Measurements from ENCODE around the gene LRRC8B.
"Not testable (repeated sequence)": the region's sequence is repeated elsewhere in the genome, so short reads cannot be mapped to it uniquely, and the experiment has no call there.

Gene LRRC8B

DNA sequence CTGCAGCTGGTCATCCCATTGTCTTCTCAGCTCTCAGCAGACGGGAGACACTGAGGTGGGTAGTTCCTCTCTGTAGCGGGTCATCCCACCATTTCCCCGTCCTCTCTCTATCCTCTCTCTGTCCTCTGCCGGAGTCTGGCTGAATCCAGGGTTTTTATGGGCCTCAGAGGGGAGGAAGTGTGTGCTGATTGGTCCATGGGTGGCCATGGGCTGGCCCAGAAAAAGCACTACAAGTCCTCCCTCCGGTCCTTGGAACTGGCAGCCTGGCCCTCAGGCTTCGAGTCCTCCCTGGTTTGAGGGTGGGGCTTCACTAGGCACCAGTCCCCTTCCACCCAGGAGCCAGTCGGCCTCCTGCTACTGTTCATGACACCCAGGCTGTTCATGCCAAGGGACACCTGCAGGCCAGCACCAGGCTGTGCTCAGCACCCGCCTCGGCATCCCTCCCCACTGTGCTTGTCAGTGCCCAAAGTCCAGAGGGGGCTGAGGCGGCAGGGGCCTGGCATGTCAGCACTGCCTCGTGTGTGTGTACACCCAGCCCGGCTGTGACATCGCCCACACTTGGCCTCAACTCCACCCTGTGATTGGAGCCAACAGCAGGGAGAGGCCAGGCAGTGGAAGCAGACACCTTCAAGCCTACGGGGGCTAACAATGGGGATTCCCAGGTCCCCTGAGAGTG is 85.3 kb downstream of the LRRC8B start:
- no peak for DNase-seq

DNA sequence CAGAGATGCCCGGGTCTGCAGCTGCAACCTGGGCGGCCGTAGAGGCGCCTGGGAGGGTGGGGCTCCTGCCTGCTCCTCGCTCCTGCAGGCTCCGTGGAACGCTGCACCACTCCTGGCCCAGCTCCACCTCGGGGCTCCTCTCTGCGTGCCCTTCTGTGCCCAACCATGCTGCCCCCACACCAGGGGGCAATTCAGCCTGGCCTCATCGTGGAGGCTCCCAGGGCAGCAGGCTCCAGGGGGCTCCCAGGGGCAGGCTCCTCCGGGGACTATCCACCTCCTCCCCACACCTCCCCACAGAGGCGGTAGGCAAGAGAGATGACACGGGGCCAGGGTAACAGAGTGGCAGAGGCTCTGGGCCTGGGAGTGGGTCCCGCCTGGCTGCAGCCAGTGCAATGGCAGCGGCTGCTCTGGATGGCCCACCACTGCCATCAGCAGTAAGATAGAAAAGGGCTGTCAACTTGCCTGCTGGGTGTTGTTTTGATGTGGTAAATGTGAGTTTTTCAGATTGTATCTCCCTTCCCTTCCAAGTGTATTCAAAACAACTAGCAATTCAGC is 85.9 kb downstream of the LRRC8B start:
- no peak for DNase-seq

DNA sequence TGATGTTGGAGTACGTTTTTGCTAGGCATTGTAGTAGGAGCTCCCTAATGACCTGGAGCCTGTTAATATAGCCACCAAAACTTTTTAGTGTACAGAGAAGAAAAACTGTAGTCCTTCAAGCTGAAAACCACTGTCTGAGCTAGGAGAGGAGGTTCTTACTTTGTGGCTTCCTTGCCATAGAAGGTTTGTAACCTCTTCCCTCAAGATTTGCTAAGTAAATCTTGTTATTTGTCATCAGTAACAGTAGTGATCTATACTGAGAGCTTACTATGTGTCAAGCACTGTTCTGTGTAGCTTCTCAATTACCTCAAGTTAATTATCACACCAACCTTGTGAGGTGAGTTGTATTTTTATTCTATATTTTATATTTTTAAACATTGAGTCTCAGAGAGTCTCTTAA is 87.1 kb downstream of the LRRC8B start:
- DNase-seq, result no peak

DNA sequence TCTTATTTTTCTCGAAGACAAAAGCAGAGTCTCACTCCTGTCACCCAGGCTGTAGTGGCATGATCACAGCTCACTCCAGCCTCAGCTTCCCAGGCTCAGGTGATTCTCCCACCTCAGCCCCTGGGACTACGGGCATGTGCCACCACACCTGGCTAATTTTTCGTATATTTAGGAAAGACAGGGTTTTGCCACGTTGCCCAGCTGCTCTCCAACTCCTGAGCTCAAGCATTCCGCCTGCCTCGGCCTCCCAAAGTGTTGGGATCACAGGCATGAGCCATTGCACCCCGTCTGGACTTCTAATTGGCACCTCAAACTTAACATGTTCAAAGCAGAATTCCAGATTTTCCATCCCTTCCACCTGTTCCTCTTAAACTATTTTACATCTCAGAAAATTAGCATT is 89.3 kb downstream of the LRRC8B start:
- DNase-seq, result no peak

DNA sequence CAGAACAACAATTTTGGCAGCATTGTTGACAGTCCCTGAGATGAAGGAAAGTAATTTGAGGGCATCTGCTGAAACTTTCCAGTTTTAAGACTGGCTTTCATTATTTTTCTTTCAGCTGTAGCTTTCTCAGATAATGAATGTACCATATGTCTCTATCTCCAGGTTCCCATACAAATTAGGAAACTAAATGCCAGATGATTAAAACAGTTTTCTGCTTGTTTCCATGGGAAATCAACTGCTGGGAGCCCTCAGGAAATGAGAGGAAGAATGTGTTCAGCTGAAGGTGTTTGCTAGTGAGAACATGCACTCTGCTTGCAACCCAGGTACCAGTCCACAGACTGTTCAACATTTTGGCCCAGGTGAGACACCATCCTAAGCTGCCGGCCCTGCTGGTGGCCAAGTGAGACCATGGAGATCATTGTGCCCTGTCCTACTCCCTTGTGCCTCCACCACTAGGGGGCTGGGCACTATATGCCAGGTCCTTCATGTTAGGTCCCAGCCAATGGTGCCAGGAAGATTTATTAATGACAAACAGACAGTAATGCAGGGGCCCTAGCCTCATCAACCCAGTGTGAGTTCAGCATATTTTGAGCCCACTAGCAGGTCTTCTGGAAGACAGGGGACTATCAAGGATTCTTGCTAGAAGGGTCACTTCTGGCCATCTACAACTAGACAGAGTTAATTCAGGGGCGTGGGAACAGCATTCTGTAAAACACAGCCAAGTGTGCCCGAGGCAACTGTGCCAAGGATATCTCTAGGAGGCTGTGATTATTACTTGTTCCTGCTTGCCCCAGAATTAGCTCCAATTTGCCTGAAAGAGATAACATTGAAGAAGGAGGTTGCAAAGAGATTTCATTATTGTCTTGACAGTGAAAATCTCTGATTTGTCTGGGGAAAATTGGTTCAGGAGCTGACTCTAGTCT is 91.3 kb downstream of the LRRC8B start:
- DNase-seq, result peak; percentile 11

DNA sequence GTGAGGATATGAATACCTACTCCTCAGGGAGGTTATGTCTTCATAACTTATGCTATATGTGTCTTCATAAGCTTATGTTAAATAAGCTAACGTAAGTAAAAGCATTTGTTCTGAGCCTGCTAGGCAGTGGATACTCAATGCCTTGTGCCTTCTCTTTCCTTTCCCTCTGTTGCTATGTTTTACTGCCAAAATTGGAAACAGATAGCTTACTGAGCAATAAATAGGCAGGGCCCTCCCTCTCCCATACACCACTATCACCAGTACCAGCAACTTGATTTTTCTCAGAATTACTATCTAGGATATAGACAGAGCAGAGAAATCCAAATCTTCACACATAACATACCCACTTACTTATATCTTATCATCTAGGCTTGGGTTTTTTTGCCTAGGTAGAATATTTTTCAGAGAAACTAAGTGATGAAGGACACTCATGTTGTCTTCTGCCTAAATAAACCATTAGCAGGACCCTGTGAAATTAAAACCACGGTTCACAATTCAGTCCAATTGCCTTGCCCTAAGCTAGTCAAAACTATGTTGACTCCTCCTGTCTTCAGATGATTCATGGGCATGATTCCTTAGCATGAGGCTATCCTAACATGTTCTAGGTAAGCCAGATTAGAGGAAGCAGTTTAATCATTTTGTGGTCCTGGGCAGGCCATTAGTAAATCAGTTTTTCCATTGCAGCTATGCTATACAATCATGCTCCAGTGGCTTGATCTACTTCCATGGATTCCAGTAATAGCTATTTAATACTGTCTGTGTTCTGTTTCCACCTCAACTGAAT is 92.4 kb downstream of the LRRC8B start:
- DNase-seq, result no peak

DNA sequence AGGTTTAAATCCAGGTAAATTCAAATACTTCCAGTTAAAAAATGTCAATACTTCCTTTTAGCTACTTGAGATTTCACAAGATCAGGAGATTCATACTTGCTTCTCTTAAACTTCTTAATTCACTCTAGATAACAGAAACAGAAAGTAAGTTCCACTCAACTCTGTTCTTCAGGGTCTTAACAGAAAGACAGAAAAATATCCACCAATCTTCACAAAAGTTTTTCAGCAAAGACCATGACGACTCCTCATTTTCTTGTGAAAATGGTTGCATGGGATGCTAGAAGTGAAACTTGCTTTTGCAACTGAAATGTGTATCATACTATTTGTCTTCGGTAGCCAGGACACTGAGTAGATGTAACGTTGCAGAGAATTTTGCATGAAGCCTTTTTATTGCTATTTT is 96.0 kb downstream of the LRRC8B start:
- DNase-seq, result no peak

DNA sequence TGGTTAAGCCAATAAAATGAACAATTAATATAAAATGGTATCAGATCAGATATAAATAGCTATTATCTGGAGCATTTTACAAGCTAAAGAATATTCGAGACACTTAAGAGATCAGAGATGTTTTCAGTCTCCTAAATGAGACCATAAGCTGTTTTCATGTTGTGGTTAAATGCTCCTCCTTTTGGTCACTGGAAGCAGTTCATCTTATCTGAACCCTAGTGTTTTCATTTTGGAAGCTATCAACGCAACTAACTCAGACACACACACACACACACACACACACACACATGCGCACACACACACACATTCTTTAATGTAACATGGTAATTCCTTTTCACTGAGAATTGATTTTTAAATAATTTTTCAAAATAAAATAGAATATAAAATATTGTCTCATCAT is 98.3 kb downstream of the LRRC8B start:
- no peak for DNase-seq

DNA sequence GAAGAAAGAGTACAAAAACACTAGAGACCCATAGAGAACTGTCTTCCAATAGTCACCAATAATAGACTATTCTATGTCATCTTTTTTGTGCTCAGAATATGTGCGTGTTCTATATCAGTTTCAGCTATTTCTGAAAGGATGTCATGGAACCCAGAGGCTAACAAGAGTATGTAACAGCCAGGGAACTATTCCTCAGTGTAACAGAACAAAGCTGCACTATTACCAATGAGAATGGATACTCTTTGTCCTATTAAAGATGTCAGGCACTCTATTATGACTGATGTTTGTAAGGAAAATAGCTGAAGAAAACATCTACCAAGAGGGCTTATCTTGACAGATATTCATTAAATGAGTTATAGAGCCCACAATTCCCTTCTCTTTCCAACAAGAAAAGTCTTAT is 99.7 kb downstream of the LRRC8B start:
- DNase-seq, result no peak

DNA sequence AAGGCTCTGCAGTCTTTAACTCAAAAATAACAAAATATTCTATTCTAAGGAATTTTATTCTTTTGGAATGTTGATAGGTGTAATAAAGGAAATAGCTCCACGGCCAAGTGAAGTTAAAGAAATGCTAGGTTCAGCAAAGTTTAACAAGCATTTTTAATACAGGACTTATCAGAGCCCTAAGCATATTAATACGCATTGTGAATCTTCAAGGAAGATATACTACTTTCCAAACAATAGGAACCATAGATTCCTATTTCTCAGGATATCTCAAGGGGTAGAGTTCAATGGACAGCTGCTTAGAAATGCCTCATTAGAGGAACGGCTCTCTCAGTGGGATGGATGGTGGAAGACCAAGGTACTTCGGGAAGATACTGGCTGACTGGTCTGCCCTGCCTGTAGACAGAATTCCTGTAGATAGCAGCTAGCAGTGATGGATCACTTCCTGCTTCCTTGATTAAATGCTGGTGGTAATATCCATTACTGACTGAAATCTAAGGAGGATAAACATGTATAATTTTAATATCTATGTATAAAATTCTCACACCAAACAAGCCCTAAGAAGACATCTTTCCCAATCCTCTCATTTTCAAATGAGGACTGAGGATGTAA is 100.2 kb downstream of the LRRC8B start:
- no peak for DNase-seq

DNA sequence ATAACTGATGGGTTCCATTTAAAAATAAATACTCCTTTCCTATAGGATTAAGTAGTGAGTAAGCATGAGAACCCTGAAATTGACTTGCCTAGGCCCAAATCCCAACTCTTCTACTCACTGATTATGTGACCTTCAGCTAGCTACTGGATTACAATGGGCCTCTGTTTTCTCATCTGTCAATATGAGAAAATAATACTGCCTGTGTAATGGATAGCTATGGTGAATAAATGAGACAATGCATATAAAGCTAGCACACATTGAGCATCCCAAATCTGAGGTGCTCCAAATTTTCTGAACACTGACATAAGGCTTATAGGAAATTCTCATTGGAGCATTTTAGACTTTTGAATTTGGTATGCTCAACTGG is 103.0 kb downstream of the LRRC8B start:
- no peak for DNase-seq

DNA sequence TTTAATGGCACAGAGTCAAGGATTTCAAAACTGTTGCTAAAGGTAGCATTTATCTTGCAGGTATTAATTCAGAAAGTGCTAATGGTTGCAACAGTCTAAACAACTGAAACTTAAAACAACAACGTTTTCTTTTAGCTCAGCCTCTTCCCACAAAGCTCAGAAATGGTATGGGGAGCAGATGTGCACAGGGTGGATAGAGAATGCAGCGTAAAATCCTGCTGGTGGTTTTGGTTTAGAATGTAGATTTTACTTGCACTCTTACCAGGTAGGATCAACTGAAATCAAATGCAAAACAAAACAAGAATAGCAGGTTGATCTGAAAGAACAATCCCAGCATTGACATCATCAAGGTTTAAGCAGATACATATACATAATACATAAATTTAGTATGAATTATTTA is 104.5 kb downstream of the LRRC8B start:
- DNase-seq, result no peak

DNA sequence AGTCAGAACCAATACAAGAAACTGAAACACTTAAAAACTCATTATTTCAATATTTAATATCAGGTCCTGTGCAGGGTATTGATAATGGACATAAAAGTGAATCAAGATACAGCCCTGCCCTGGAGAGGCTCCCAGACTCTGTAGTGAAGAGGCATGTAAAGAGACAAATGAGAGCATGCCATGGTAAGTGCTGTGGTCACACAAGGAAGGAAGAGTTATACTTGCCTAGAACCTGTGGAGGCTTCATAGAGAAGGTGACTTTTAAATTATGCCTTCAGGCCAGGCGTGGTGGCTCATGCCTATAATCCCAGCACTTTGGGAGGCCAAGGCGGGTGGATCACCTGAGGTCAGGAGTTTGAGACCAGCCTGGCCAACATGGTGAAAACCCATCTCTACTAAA is 105.0 kb downstream of the LRRC8B start:
- DNase-seq, result not testable (repeated sequence)

DNA sequence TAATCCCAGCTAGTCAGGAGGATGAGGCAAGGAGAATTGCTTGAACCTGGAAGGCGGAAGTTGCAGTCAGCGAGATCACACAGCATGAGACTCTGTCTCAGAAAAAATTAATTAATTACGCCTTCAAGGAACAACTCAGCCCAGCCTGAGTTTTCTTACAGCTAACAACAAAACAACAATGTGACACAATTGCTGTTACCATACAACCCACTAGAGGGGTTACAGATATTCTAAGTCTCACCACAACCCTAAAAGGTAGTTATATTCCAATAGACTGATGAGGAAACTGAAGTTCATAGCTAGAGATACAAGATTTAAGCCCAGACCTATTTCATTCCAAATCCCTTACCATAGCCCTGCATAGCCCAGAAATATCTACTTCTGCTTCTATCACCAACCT is 105.4 kb downstream of the LRRC8B start:
- no peak for DNase-seq

DNA sequence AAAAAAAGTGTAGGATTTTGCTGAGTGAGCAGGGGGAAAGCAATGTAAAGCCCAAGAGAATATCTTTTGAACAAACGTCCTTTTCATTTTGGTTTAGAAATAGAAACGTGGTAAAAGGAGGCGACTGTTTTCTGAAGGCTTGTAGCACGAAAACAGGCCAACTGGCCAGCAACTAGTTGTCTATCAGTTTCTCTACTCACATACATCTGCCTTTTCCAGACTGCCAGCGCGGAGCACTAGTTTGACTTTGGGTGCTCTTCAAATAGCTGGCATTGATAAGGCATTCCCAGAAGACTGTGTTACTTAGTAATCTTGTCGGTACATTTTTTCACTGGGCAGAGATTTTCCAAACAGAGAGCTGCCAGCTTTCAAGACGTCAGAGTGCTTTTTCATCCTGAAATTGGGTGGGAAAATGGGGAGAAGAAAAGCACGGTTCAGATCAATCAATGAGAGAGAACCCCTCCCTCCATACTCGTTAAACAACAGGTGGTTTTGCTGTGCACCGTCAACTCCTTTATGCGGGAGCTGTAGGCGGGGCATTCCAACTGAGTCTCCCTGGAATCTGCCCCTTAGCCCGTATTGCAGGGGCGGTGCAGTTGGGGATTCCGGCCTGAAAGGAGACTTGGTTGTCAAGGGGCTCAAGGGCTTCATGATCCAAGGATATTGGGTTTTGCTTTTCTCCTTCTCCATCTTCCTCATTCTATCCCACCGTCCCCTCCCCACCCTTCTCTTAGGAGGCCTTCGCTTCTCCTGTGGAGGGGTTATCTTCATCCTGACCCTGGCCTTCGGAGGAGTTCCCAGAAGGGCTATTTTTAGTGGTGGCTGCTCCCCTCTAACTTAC is 107.4 kb downstream of the LRRC8B start:
- DNase-seq, result peak; percentile 23

DNA sequence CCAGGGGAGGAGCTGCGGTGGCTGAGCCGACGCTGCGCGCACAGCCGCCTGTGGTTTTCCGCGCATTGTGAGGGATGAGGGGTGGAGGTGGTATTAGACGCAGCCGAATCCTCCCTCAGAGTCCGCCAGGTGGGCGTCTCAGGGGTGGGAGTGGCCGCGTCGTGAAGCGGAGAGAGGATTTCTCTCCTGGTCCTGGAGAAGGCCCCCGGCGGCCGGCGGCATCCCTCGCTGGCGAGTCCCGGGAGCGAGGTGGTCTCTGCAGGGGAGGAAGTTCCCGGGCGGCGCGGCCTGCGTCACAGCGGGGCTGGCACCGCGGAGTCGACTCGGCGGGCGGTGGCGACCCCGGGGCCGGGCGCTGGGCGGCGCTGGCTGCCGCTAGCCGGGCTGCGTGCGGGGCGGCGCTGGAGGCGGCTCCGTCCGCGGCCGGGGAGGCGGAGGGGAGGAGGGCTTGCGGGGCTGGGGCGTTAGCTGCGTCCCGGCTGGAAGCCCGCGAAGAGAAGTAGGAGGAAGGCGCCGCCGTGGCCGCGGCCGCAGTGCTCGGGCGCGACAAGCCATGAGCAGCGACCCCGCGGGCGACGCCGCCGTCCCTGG is 108.1 kb downstream of the LRRC8B start, which contains the start of gene LRRC8C:
Gene LRRC8C (plus strand): TSS at position 464 of the 591 bp plus-strand sequence. CDS start 53,354 bp downstream, outside the sequence.
- DNase-seq, result peak; percentile 39

DNA sequence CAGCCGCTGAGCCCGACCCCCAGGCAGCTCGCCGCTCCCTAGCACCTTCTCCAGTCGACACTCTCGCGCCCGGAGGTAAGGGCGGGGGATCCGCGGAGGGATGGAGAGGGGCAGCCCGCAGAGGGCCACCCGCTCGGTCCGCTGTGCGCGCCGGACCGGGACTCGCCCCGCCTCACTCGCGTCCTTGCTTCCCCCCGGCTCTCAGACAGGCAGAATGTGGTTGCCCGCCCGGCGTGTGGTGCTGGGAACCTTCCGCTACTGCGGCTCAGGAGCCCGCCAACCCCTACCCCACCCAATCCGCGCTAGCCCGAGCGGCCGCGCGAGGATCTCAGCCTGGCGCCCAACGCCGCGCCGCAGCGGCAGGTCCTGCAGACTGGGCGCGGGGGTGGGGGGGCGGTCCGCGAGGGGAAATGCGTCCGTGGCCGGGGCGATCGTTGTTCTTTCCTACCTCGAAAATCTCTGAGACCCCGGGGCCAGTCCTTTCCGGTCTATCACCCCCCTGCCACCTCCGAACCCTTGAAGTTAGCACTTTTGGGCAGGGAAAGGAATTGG is 108.7 kb downstream of the LRRC8B start:
- no peak for DNase-seq

DNA sequence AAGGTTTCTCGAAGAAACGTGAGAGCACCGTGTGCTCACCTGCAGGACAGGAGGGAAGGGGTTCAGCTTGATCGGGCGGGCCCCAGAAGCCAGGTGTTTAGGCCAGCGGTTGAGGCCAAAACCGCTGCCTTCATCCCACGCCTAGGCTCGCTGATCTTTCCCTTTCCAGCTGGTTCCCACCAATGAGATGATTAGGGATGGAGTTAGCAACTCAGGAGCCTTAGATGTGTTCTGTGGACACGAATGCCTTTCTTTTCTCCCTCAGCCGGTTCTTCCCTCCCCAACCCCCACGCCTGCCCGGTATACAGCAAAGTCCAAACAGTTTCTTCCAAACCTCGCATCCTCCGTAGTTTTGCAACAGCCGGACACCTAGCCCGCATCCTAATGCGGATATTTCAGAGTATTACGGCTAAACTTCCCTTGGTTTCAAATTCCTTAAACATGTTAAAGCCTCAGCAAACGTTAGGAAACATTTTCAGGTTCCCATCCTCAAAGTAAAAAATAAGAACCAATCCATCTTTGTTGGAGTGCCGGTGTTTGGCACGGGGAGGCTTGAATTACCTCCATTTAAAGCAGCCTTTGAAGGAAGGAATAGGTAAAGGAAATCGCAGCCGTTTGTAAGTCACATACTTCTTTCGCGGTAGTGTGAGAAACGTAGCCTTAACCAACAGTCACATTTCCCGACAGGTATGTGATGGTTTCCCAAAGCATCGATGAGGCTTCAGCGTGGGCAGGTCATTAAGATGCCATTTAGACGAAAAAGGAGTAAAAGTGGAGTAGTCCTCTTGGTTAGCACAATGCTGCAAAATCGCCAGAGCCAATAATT is 109.4 kb downstream of the LRRC8B start:
- peak; percentile 14 for DNase-seq

DNA sequence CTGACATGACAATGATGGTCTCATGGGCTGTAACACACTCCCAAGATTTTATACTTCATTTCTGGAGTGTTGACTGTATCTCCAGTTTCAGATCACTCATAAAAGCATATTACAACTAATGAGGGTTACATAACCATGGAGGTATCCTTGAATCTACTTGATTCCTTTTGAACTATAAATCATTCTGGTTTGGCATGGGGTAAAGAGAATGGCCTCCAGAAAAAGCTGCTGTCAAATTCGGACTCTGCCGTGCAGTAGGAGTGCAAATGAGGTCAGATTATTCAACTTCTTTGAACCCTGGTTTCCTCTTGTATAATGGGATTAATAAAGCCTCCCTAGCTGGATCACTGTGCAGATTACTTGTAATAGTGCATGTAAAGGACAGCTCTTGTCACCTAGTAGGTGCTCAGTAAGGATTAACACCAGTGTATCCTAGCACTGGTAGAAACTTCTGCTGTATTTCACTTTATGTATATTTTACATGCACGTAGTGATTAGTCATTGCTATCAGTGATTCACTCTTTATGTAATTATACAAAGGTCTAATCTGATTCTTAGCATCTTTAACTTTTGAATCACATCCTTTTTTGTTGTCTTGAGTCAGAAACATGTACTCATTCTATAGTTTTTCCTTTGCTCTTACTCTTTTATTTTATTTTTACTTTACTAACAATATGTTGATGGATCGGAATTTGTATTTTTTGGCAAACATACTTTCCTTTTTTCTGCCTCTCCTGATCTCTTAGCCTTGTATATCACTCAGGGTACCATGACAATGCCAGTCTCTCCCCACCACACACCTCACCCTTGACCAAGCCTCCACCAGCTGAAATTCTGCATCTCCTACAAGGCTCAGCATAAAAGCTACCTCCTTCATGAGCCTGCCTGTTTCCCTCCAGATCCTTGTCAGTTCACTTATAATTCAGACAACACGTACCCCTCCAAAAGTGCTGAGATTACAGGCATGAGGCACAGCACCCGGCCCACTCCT is 111.5 kb downstream of the LRRC8B start:
- no peak for DNase-seq
